Measurements from ENCODE around the gene TMEM253. TPM values are rescaled to one million over a fixed set of nuclear protein-coding genes. Genes with fewer than 3 reads are reported as not detected.

TMEM253 gene
- total RNA-seq, 1 donor from 2014 or later = 0.20 TPM

DNA sequence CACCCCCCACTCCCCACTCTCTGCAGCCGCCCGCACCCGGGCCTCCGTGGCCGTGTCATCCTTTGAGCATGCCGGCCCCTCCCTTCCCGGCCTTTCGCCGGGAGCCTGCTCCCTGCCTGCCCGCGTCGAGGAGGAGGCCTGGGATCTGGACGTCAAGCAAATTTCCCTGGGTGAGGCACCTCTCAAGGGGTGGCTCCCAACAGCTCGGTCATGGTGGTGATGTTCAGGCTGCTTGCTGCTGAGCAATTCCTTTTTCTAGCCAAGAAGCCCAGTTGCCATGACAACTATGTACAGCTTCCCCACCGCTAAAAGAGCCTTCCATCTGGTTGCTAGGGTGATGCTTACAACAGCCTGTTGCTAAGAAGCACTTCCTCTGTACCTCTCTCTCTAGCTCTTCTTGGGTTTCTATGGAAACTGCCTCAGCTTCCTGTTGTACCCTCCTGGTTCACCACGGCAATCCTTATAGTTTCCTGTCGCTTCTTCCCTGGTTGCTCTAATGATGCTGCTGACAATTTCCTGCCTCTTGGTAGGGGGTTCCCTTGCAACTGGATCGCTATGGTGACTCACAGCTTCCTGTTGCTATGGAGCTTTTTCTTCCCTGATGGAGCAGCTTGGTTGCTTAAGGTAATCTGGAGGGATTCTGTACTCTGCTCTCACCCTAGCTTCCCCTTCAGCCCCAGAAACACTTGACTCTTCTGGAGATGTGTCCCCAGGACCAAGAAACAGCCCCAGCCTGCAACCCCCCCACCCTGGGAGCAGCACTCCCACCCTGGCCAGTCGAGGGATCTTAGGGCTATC lies 13.4 kb upstream of the TMEM253 start:
- ATAC-seq (peak; percentile 20), DNase-seq (peak; percentile 42)
- intact Hi-C loops (cut with micrococcal nuclease) = no loop called here

DNA sequence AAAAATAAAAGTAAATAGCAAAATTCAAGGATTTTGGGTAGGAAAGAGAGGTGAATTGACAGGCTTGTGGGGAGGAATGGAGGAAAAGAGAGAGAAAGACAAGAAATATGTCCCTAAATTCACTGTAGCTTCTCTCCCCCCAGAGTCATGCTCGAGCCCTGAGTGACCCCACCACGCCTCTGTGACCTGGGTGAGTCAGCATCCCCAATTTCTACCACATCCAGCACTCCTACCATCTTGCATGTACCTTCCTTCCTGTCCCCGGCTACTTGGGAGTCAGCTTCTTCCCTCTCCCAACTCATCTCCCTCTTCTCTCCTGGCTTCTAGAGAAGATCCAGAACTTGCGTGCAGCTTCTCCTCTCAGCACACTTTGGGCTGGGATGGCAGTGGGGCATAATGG lies 12.2 kb upstream of the TMEM253 start:
- intact Hi-C loops (cut with micrococcal nuclease) = no loop called here
- ATAC-seq (no peak), DNase-seq (no peak)

- ATAC-seq (no peak), DNase-seq (no peak)
- intact Hi-C loops (cut with micrococcal nuclease) = no loop called here
Measured at GRCh38 chr14:21089271-21089670, 11.6 kb upstream of the TMEM253 start.

DNA sequence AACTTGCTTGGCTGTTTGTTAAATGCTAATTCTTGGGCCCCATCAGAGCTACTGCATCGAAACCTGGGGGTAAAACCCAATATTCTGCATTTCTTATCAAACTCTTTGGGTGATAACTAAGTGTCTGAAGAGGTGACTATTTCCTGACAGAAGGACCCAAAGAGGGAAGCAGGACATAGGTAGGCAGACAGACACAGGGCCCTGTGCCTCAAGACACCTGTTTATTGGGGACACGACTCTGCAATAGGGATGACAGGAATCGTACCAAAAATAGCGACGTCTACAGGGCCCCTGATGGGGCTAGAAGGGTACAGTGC lies 11.0 kb upstream of the TMEM253 start:
- DNase-seq = no peak
- no peak for ATAC-seq
- intact Hi-C loops (cut with micrococcal nuclease) = no loop called here

GRCh38 chr14:21090194-21090939 lies 10.5 kb upstream of the TMEM253 start:
- peak; percentile 67 for DNase-seq
- ATAC-seq = peak; percentile 2
- intact Hi-C loops (cut with micrococcal nuclease) = no loop called here

- intact Hi-C loops (cut with micrococcal nuclease) = no loop called here
- DNase-seq (no peak), ATAC-seq (no peak)
Measured at GRCh38 chr14:21090940-21091663, 9.8 kb upstream of the TMEM253 start.

DNA sequence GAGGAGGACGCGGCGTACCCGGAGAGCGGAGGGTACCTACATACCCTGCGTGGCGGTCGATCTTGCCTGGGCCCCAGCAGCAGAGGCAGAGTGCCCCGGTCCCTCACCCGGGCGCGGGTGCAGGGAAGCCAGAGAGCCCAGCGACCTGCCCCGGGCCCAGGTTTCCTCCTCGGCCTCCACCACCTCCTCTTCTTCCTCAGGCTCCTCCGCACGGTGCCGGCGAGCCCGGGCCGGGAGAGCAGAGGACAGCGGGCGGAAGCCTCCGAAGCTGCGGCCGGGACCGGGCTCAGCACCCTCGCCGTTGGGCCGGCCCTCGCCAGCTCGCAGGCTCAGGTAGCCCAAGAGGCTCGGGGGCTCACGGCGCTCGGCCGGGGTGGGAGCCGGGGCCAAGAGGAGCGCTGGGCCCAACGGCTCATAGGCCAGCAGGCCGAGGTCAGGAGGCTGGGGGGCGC lies 9.0 kb upstream of the TMEM253 start:
- DNase-seq = no peak
- intact Hi-C loops (cut with micrococcal nuclease) = no loop called here

GRCh38 chr14:21092273-21093011 lies 8.4 kb upstream of the TMEM253 start:
- intact Hi-C loops (cut with micrococcal nuclease) = no loop called here
- DNase-seq (peak; percentile 93), ATAC-seq (peak; percentile 84)

More for the DNA sequence above, 9.0 kb upstream of the TMEM253 start:
- peak; percentile 3 for ATAC-seq

- DNase-seq (peak; percentile 37), ATAC-seq (no peak)
- intact Hi-C loops (cut with micrococcal nuclease) = no loop called here
Measured at GRCh38 chr14:21093018-21093417, 7.8 kb upstream of the TMEM253 start.

DNA sequence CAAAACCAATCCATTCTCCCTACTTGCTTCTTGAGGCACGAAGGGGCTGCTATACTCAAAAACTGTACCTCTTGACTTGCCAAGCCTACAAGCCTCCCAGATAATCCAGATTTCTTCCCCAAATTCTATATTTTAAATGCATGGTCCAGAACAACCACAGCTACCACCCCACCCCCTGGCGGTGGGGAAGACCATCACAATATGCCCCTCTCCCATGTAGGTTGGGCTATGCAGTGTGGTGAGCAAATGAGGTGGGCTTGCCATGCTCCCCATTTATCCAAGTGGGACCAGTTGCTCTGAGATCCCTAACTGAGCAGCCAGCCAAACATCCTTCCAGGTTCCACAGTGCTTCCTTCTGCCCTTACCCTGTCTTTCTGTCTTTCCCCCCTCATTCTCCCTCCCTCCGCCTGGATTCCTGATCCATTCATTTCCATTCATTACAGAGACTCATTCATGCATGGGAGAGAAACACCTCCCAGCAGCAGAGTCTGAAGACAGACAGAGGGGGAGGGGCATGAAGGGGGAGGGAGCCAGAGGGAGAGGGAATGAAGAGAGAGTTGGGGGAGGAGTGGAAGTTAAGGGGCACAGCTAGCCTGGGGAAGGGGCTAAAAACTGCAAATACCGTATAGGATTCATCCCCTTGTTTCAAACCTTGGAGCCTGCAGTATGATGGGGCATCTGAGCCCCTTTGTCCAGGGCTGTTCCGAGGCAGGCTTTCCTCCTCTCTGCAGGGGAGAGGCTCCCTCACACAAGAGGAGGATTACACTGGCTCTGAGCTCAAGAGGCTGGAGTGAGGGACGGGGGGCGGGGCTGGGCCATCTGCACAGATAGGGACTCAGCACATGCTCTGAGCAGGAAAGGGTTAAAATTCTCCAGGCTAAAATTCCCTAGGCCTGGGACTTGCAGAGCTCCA lies 6.8 kb upstream of the TMEM253 start:
- DNase-seq (no peak), ATAC-seq (no peak)
- intact Hi-C loops (cut with micrococcal nuclease) = no loop called here

DNA sequence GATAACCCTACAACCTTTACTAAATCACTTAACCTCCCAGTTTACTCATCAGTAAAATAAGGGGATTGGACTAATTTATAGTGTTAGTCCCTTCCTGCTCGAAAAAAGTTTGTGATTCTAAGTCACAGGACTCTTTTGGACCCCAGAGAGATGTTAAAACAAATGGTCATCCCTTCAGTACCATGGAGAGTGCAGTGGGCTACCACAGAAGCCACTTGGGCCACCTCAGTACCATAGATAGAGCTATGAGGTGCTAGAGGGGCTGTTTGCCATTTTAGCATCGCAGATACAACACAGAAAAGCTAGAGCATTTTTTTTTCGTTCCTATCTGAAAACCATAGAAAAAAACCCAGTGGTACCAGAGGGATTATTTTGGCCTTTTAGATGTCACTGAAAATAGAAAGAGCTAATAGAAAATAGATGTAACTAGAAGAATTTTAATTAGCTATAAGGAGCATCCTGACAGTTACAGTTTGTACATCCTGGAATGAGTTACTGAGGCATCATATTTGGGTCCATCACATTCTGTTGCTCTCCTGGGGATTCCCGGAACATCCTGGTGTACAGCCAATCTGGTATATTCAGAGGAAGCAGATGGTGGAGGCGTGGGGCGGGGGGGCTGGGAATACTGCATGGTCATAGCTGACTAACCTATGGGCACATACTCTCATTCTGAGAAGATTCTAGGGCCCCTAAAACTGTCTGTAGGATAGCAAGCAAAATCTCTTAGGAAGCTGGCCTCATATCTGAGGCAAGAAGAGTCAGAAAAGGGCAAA lies 5.2 kb upstream of the TMEM253 start:
- intact Hi-C loops (cut with micrococcal nuclease) = no loop called here
- DNase-seq (no peak), ATAC-seq (no peak)

- DNase-seq = no peak
- intact Hi-C loops (cut with micrococcal nuclease) = no loop called here
- ATAC-seq = no peak
Measured at GRCh38 chr14:21096438-21096837, 4.4 kb upstream of the TMEM253 start.

DNA sequence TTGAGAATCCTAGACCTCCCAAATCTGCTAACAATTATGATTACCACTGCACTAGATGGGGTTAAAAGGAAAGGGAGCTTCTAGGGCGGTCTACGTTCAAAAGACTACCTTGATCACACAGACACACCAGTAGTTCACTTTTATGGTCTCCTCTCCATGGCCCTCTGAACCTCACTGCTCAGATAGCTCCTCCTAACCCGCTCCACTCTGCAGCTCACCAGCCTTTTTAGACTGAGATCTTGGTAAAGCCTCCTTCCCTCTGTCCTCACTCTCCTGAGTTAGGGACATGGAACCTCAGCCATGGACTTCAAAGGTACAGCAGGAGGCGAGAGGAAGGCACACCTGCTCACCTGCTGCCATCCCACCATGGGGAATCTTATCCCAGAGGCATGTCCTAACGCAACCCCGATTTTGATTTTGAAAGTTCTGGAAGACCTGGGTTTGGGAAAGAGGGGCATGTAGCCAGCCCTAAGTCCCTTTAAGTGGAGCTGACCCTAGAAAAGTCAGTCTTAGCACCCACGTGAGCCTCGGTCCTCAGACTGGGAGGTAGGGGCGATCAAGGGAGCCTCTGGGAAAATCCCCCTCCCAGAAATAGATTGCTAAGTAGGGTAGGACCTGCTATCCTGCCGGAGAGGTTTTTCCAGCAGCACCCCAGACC lies 3.8 kb upstream of the TMEM253 start:
- ATAC-seq (no peak), DNase-seq (no peak)
- intact Hi-C loops (cut with micrococcal nuclease) = no loop called here

DNA sequence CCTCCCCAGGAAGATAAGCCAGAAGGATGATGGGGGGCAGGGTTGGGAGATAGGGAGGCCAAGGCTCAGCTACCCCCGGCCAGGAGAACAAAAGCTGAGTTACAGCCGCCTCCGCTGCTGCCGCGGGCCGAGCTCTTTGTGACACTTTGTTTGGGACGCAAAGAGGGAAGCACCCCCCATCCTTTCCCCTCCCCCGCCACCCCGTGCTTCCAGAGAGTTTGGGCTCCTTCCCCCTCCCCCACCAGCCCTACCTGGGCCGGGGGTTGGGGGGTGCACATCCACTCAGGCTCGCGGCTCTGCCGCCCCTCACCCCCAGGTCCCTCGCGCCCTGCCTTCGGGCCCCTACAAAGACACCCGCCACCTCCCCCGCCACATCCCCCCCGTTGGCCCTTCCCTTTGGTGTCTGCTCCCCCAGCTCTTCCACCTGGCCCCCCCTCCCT lies 3.2 kb upstream of the TMEM253 start:
- intact Hi-C loops (cut with micrococcal nuclease) = no loop called here
- ATAC-seq = peak; percentile 5
- DNase-seq = peak; percentile 60

DNA sequence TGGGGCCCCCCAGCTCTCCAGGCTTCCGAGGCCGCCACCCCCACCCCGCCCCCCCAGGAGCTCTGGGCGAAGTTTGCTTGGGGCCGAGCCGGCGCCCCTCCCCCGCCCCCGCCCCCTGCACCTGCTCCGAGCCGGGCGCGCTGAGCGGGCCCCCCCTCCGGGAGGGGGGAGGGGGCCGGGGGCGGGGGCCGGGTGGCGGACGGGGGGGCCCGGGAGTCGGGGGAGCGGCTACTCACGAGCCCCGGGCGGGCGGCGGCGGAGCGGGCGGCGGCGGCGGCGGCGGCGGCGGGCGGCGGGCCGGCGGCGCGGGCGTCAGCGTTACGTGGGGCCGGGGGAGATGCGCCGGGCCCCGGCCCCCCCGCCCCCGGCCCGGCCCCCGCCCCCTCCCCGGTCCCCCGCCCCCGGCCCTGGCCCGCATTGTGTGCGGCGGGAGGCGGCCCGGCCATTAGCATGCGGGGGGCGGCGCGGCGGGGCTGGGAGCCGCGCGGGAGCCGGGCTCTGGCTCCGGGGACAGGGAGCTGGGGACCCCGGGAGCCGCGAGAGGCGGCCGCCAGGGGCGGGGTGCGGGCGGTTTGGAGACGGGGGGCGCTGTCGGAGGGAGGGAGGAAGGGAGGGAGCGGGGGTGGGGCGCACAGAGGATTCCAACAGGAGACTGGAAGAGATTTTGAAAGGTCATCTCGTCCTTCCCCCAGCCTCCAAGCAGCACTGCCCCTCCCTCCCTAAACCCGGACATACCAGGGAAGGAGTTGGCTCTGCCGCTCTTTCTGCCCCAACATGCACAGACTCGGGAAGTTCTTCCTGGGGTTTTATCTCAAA lies 2.6 kb upstream of the TMEM253 start, which contains the start of gene ZNF219:
Gene ZNF219 (minus strand): TSS at position 580 of the 816 bp plus-strand sequence. CDS start 5,064 bp downstream, outside the sequence.
- DNase-seq = peak; percentile 77
- peak; percentile 62 for ATAC-seq
- intact Hi-C loops (cut with micrococcal nuclease) = no loop called here

All from left ventricle myocardium superior (tissue), 1 donor.